IMR-90 (cell line): ENCODE results near the gene DUSP7. TPM values are rescaled to one million over a fixed set of nuclear protein-coding genes. Genes with fewer than 3 reads are reported as not detected.

Experiments used
- ATAC-seq: fragments of 200-7000 bp; cut with Tn5 transposase; 2 replicates; pipeline ENCODE4 v1.9.1; 2020; ENCODE audit warnings: low read depth, mild to moderate bottlenecking, moderate library complexity
- BruUV-seq: library from RNA; stranded (reverse); fragments of 400-500 nt; replicated peaks from 2 replicates; lab custom pipeline; 2021; lab: Mats Ljungman, UMichigan
- CTCF ChIA-PET: fragments of 300-600 bp; formaldehyde crosslinking; extraction: SDS; loops from one replicate; lab custom pipeline; 2021; ENCODE audit warnings: antibody characterized with exemption; lab: Yijun Ruan, JAX
- POLR2A ChIA-PET: fragments of 300-600 bp; sonication (Branson Sonifier 250); formaldehyde crosslinking; loops from one replicate; lab custom pipeline; 2022; ENCODE audit warnings: antibody characterized with exemption; ENCODE audit not compliant: unreplicated experiment; lab: Charles Lee
- DNase-seq: peaks from one replicate; pipeline ENCODE4 v3.0.0; 2013
- H2AFZ ChIP-seq: replicated peaks from 2 replicates; pipeline ENCODE3; 2013; ENCODE audit warnings: low read length, mild to moderate bottlenecking; ENCODE audit not compliant: poor library complexity
- H2AK5ac ChIP-seq: 2 replicates; pipeline ENCODE4 v1.6.1; 2013; ENCODE audit warnings: low read depth, low read length, inconsistent platforms
- H2AK9ac ChIP-seq: replicated peaks from 2 replicates; pipeline ENCODE3; 2013; ENCODE audit warnings: mild to moderate bottlenecking, low read depth, low read length, moderate library complexity; ENCODE audit not compliant: poor library complexity
- H2BK120ac ChIP-seq: 2 replicates; pipeline ENCODE4 v1.6.1; 2013; ENCODE audit warnings: low read depth, low read length, inconsistent platforms
- H2BK15ac ChIP-seq: 3 replicates; pipeline ENCODE4 v1.6.1; 2013; ENCODE audit warnings: low read depth, low read length, inconsistent platforms
- H2BK20ac ChIP-seq: 2 replicates; pipeline ENCODE4 v1.6.1; 2013; ENCODE audit warnings: low read depth, mild to moderate bottlenecking, inconsistent platforms, low read length, moderate library complexity
- H2BK5ac ChIP-seq: 2 replicates; pipeline ENCODE4 v1.6.1; 2013; ENCODE audit warnings: mild to moderate bottlenecking, low read depth, low read length, inconsistent platforms; ENCODE audit not compliant: poor library complexity, severe bottlenecking
- H3K14ac ChIP-seq: replicated peaks from 2 replicates; pipeline ENCODE4 v1.6.1; 2013; ENCODE audit warnings: low read depth, low read length, inconsistent platforms
- H3K18ac ChIP-seq: 2 replicates; pipeline ENCODE4 v1.6.1; 2013; ENCODE audit warnings: low read depth, low read length, control low read depth
- H3K23ac ChIP-seq: 2 replicates; pipeline ENCODE4 v1.6.1; 2013; ENCODE audit warnings: low read depth, low read length, inconsistent platforms
- H3K27ac ChIP-seq: 2 replicates; pipeline ENCODE4 v1.5.1; 2013; ENCODE audit warnings: mild to moderate bottlenecking, control low read depth, low read length; ENCODE audit not compliant: insufficient read depth
- H3K27me3 ChIP-seq: 2 replicates; pipeline ENCODE4 v1.6.1; 2013; ENCODE audit warnings: low read length; ENCODE audit not compliant: control insufficient read depth, insufficient read depth
- H3K36me3 ChIP-seq: 2 replicates; pipeline ENCODE4 v1.6.1; 2013; ENCODE audit warnings: low read length, mixed read lengths; ENCODE audit not compliant: control insufficient read depth, insufficient read depth
- H3K4ac ChIP-seq: 2 replicates; pipeline ENCODE4 v1.6.1; 2013; ENCODE audit warnings: low read depth, low read length, inconsistent platforms
- H3K4me1 ChIP-seq: 2 replicates; pipeline ENCODE4 v1.6.1; 2013; ENCODE audit warnings: low read length, mixed read lengths; ENCODE audit not compliant: control insufficient read depth, insufficient read depth
- H3K4me2 ChIP-seq: 2 replicates; pipeline ENCODE4 v1.6.1; 2013; ENCODE audit warnings: low read depth, mild to moderate bottlenecking, control low read depth, low read length, moderate library complexity
- H3K4me3 ChIP-seq: 2 replicates; pipeline ENCODE4 v1.5.1; 2013; ENCODE audit warnings: low read depth, mild to moderate bottlenecking, control low read depth, low read length, moderate library complexity; ENCODE audit not compliant: insufficient read depth
- H3K56ac ChIP-seq: 2 replicates; pipeline ENCODE4 v1.6.1; 2013; ENCODE audit warnings: low read length, inconsistent platforms; ENCODE audit not compliant: insufficient read depth; ENCODE audit errors: extremely low read depth
- H3K79me1 ChIP-seq, 2 experiments: 2 replicates each; pipeline ENCODE4 v1.6.1; 2013; ENCODE audit warnings: low read length in 2 of 2, inconsistent platforms in 1 of 2, low read depth in 1 of 2
- H3K9ac ChIP-seq: 2 replicates; pipeline ENCODE4 v1.6.1; 2013; ENCODE audit warnings: low read depth, low read length, control low read depth
- H3K9me1 ChIP-seq: 2 replicates; pipeline ENCODE4 v1.6.1; 2013; ENCODE audit warnings: low read length, inconsistent platforms; ENCODE audit not compliant: insufficient read depth
- H3K9me3 ChIP-seq: 2 replicates; pipeline ENCODE4 v1.6.1; 2013; ENCODE audit warnings: low read length; ENCODE audit not compliant: control insufficient read depth, insufficient read depth
- H4K20me1 ChIP-seq: 2 replicates; pipeline ENCODE4 v1.6.1; 2013; ENCODE audit warnings: low read length, inconsistent platforms; ENCODE audit not compliant: insufficient read depth
- H4K5ac ChIP-seq: 2 replicates; pipeline ENCODE4 v1.6.1; 2013; ENCODE audit warnings: mild to moderate bottlenecking, low read depth, low read length, control low read depth
- H4K8ac ChIP-seq, 2 experiments: 2 replicates each; pipeline ENCODE4 v1.6.1; 2013; ENCODE audit warnings: low read depth in 2 of 2, low read length in 2 of 2, control low read depth in 1 of 2, inconsistent platforms in 1 of 2
- H4K91ac ChIP-seq: 2 replicates; pipeline ENCODE4 v1.6.1; 2013; ENCODE audit warnings: low read depth, low read length, inconsistent platforms; ENCODE audit not compliant: insufficient read depth
- BHLHE40 ChIP-seq: fragments of 150-350 bp; IDR thresholded peaks from 2 replicates; pipeline ENCODE4 v1.6.1; 2016; ENCODE audit warnings: mild to moderate bottlenecking, low read depth, low read length
- MAZ ChIP-seq: IDR thresholded peaks from 2 replicates; pipeline ENCODE4 v1.6.1; 2012; ENCODE audit warnings: low read depth, mild to moderate bottlenecking, low read length, improper control_type of control experiment, moderate library complexity, borderline replicate concordance
- MXI1 ChIP-seq: IDR thresholded peaks from 2 replicates; pipeline ENCODE4 v1.6.1; 2012; ENCODE audit warnings: low read depth, mild to moderate bottlenecking, low read length, moderate library complexity, borderline replicate concordance
- RAD21 ChIP-seq: IDR thresholded peaks from 2 replicates; pipeline ENCODE4 v1.6.1; 2012; ENCODE audit warnings: low read length, improper control_type of control experiment
- SMC3 ChIP-seq: fragments of 150-350 bp; IDR thresholded peaks from 2 replicates; pipeline ENCODE4 v1.6.1; 2016; ENCODE audit warnings: low read depth, mild to moderate bottlenecking, antibody characterized with exemption, low read length, moderate library complexity
- WGBS, 2 experiments: methylation state at CpG; one replicate each; pipeline versions ENCODE4 v1.1.5 to v1.1.7; 2013; ENCODE audit warnings: missing lambda C conversion rate in 2 of 2; ENCODE audit not compliant: insufficient read length in 1 of 2; ENCODE audit errors: extremely low coverage in 2 of 2; 5-methylcytosine and 5-hydroxymethylcytosine counted together
- dilution Hi-C: fragments of 300-500 bp; cut with HindIII; formaldehyde crosslinking; loops from one replicate; pipeline ENCODE4 v1.14.3; 2018; ENCODE audit warnings: low sequenced_read_pairs; ENCODE audit not compliant: unreplicated experiment
- in situ Hi-C: fragments of 300-500 bp; cut with MboI; formaldehyde crosslinking; loops from 3 replicates; pipeline ENCODE4 v1.14.3; 2019; ENCODE audit warnings: low sequenced_read_pairs, inconsistent platforms, mixed read lengths
- intact Hi-C: fragments of 100-400 bp; cut with micrococcal nuclease; formaldehyde crosslinking; loops from 2 replicates; pipeline ENCODE4 v1.10.0; 2022
- polyA plus RNA-seq, 3 experiments: library from polyadenylated mRNA; depleted of rRNA; stranded (reverse); fragments of >200 nt; gene quantifications; 2 replicates each; pipeline ENCODE4 v1.2.3, GENCODE V29; 2012; ENCODE audit warnings: low replicate concordance in 1 of 3
- total RNA-seq: library from RNA; depleted of rRNA; stranded (reverse); fragments of >200 nt; gene quantifications from 2 replicates; pipeline ENCODE4 v1.2.3, GENCODE V29; 2012
- TF ChIP-seq, protein P1 (sequence below): conservative IDR thresholded peaks from 2 replicates; pipeline ENCODE4 v1.5.1; 2012; ENCODE audit warnings: mild to moderate bottlenecking, low read depth, low read length, improper control_type of control experiment

Gene DUSP7
- total and polyA plus RNA-seq, 2 of the 4 experiments (the other 2 are of a cell fraction), result 9.3 to 24.0 TPM

DNA sequence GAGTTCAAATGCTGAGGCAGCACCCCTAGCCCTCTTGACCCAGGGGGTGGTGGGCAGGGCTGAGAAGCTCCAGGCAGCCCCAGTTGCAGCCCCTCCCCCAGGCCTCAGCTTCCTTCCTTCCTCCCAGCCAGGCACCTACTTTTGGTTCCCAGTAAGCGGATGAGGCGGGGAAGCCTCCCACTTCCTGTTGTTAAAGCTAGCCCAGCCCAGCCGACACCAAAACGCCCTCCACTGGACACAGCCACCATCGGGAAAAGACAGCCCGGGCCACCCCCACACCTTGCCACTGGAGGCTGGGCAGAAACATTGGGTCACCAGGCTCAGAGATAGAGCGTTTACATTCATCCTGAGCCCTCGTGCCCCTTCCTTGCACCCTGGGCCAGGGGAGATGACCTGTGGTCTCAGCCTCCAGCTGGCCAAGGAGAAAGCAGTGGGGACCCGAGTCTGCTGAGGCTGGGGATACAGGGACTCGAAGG lies 3.5 kb downstream of the DUSP7 start:
- Histone ChIP-seq H3K14ac (peak overlapping the region; percentile 86), H3K9ac (peak overlapping the region; percentile 52), H3K4me2 (peak overlapping the region; percentile 65), H3K36me3 (peaks cover 30% of the 10 kb centered on the region), H3K79me1 (peaks cover 12 to 77% of the 10 kb centered on the region in 2 experiments), H2AFZ (peak overlapping the region; percentile 84), H4K8ac (peak overlapping the region; percentile 88 to 96), H3K23ac (peak overlapping the region; percentile 79), H2AK9ac (peak overlapping the region; percentile 94), H3K4me3 (no peak overlapping the region), H2AK5ac (peak overlapping the region; percentile 91), H3K4me1 (peaks cover 34% of the 10 kb centered on the region), H2BK5ac (peak overlapping the region; percentile 64), H4K91ac (peak overlapping the region; percentile 77), H3K4ac (peak overlapping the region; percentile 91), H3K18ac (peak overlapping the region; percentile 19; the same call in 1 of the 2 replicates), H4K5ac (peak overlapping the region; percentile 70), H2BK20ac (peak overlapping the region; percentile 83; the same call in 1 of the 2 replicates), H2BK120ac (peak overlapping the region; percentile 66), H3K27me3 (no peaks in the 10 kb centered on the region), H2BK15ac (peak overlapping the region; percentile 93; the same call in 1 of the 3 replicates), H3K56ac (peak overlapping the region; percentile 48), H3K9me1 (peaks cover 19% of the 10 kb centered on the region), H3K9me3 (no peaks in the 10 kb centered on the region), H3K27ac (peak overlapping the region; percentile 70), H4K20me1 (peaks cover 11% of the 10 kb centered on the region; the same call in 1 of the 2 replicates)
- ChIA-PET POLR2A (no interaction called here), CTCF (interaction anchor here (0.6 to 4.1 kb wide), 6 partner anchors 11 to 167 kb away, joined by 3 to 28 read pairs (median 4); no protein-coding TSS in a partner anchor)
- dilution Hi-C loops (no loop called here), in situ Hi-C loops (no loop called here), intact Hi-C loops (loop anchor here (1.0 kb wide), 1 partner anchor 49 kb away; no protein-coding TSS in a partner anchor)
- no TSS peak for BruUV-seq
- WGBS, 2 experiments, result 0% methylated on average over 4 of the region's 10 CpGs; no CpG with 5 or more reads in 1 of the 2 experiments
- ATAC-seq, result peak; percentile 41
- peak; percentile 77 for DNase-seq
- TF ChIP-seq MXI1 (no peak), BHLHE40 (0 out of 2 replicates have a peak, but pooled peaks have one; percentile 7), SMC3 (peak; percentile 70), RAD21 (peak; percentile 66), MAZ (peak; percentile 33; the same call in 1 of the 2 replicates)
- TF ChIP-seq, protein P1, sequence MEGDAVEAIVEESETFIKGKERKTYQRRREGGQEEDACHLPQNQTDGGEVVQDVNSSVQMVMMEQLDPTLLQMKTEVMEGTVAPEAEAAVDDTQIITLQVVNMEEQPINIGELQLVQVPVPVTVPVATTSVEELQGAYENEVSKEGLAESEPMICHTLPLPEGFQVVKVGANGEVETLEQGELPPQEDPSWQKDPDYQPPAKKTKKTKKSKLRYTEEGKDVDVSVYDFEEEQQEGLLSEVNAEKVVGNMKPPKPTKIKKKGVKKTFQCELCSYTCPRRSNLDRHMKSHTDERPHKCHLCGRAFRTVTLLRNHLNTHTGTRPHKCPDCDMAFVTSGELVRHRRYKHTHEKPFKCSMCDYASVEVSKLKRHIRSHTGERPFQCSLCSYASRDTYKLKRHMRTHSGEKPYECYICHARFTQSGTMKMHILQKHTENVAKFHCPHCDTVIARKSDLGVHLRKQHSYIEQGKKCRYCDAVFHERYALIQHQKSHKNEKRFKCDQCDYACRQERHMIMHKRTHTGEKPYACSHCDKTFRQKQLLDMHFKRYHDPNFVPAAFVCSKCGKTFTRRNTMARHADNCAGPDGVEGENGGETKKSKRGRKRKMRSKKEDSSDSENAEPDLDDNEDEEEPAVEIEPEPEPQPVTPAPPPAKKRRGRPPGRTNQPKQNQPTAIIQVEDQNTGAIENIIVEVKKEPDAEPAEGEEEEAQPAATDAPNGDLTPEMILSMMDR, result peak; percentile 64
